ENCODE measurements around the gene GINM1. TPM values are rescaled to one million over a fixed set of nuclear protein-coding genes. Genes with fewer than 3 reads are reported as not detected.

Gene GINM1
- total RNA-seq, 1 experiment from 2014 or later = 24.0 TPM

- no peak for DNase-seq (ENCODE audit: low spot score)
- POLR2A ChIA-PET (ENCODE audit: low non-redundant PET) = no interaction called here
These were observed 68.1 kb downstream of the GINM1 start for GRCh38 chr6:149634315-149634714.

DNA sequence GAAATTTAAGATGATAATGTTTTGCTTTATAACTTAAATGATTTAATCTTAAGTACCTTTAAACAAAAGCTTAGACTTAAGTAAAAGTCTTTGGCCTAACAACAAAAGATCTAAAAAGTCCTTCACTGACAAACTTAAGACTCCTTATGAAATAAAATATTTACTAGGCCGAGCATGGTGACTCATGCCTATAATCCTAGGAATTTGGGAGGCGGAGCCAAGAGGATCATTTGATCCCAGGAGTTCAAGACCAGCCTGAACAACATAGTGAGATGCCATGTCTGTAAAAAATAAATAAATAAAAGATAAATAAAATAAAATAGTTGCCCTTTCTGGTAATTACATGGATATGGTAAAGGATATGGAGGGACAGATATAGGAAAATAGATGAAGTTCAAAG lies 69.9 kb downstream of the GINM1 start:
- BruUV-seq (replicated peaks) = no TSS peak
- POLR2A ChIA-PET (ENCODE audit: low non-redundant PET) = interaction anchor here (0.7 kb wide), 1 partner anchor 86 kb away, joined by 6 read pairs; no protein-coding TSS in a partner anchor
- Histone ChIP-seq H3K36me3 (ENCODE audit: insufficient read depth, low read length, poor library complexity, severe bottlenecking) (peaks cover 3% of the 10 kb centered on the region), H3K4me3 (ENCODE audit: low read depth, low read length, poor library complexity, severe bottlenecking) (no peak overlapping the region), H3K27ac (ENCODE audit: low read depth, low read length, poor library complexity, severe bottlenecking) (no peak overlapping the region), H3K4me1 (ENCODE audit: insufficient read depth, low read length, poor library complexity, severe bottlenecking) (no peaks in the 10 kb centered on the region), H3K27me3 (replicated peaks; ENCODE audit: insufficient read depth, low read depth, low read length, poor library complexity) (no peaks in the 10 kb centered on the region), H3K9me3 (ENCODE audit: low read depth, low read length, poor library complexity, severe bottlenecking) (no peaks in the 10 kb centered on the region)
- CTCF ChIA-PET = no interaction called here
- TF ChIP-seq EZH2 (IDR thresholded peaks at IDR 0.05; ENCODE audit: borderline replicate concordance, low read depth, low read length, poor library complexity, severe bottlenecking) = no peak
- TF ChIP-seq, protein P1, sequence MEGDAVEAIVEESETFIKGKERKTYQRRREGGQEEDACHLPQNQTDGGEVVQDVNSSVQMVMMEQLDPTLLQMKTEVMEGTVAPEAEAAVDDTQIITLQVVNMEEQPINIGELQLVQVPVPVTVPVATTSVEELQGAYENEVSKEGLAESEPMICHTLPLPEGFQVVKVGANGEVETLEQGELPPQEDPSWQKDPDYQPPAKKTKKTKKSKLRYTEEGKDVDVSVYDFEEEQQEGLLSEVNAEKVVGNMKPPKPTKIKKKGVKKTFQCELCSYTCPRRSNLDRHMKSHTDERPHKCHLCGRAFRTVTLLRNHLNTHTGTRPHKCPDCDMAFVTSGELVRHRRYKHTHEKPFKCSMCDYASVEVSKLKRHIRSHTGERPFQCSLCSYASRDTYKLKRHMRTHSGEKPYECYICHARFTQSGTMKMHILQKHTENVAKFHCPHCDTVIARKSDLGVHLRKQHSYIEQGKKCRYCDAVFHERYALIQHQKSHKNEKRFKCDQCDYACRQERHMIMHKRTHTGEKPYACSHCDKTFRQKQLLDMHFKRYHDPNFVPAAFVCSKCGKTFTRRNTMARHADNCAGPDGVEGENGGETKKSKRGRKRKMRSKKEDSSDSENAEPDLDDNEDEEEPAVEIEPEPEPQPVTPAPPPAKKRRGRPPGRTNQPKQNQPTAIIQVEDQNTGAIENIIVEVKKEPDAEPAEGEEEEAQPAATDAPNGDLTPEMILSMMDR (conservative IDR thresholded peaks at IDR 0.05; ENCODE audit: low read depth, low read length) = no peak
- intact Hi-C loops (cut with micrococcal nuclease; ENCODE audit: unreplicated experiment) = no loop called here
- peak; percentile 58 for DNase-seq (ENCODE audit: low spot score)

More at GRCh38 chr6:149634315-149634714, 68.1 kb downstream of the GINM1 start:
- intact Hi-C loops (cut with micrococcal nuclease; ENCODE audit: unreplicated experiment) = no loop called here
- BruUV-seq (replicated peaks) = no TSS peak
- Histone ChIP-seq H3K9me3 (ENCODE audit: low read depth, low read length, poor library complexity, severe bottlenecking) (no peaks in the 10 kb centered on the region), H3K27ac (ENCODE audit: low read depth, low read length, poor library complexity, severe bottlenecking) (no peak overlapping the region), H3K4me3 (ENCODE audit: low read depth, low read length, poor library complexity, severe bottlenecking) (no peak overlapping the region), H3K36me3 (ENCODE audit: insufficient read depth, low read length, poor library complexity, severe bottlenecking) (peaks cover 3% of the 10 kb centered on the region), H3K27me3 (replicated peaks; ENCODE audit: insufficient read depth, low read depth, low read length, poor library complexity) (no peaks in the 10 kb centered on the region), H3K4me1 (ENCODE audit: insufficient read depth, low read length, poor library complexity, severe bottlenecking) (no peaks in the 10 kb centered on the region)
- CTCF ChIA-PET = no interaction called here
- TF ChIP-seq, protein P1 (conservative IDR thresholded peaks at IDR 0.05; ENCODE audit: low read depth, low read length) = no peak
- TF ChIP-seq EZH2 (IDR thresholded peaks at IDR 0.05; ENCODE audit: borderline replicate concordance, low read depth, low read length, poor library complexity, severe bottlenecking) = no peak

Other genes starting within 250 kb of the GINM1 start
- gene TAB2, start 248.7 kb upstream of the GINM1 start, total RNA-seq (2021) = 49.3 and 52.2 TPM in 2 replicates
- 1.9 and 2.8 TPM in 2 replicates for gene SUMO4, start 166.1 kb upstream of the GINM1 start, total RNA-seq (2021)
- 0.30 and 0.33 TPM in 2 replicates for gene ZC3H12D, start 81.4 kb upstream of the GINM1 start, total RNA-seq (2021)
- gene PPIL4, start 20.3 kb upstream of the GINM1 start, total RNA-seq (2021) = 40.3 and 43.0 TPM in 2 replicates
- 28.3 and 28.7 TPM in 2 replicates for gene KATNA1, start 82.3 kb downstream of the GINM1 start, total RNA-seq (2021)
- 35.2 and 39.6 TPM in 2 replicates for gene LATS1, start 151.7 kb downstream of the GINM1 start, total RNA-seq (2021)
- gene NUP43, start 180.2 kb downstream of the GINM1 start, total RNA-seq (2021) = 87.0 and 88.5 TPM in 2 replicates
- gene PCMT1, start 183.4 kb downstream of the GINM1 start, total RNA-seq (2021) = 110 and 115 TPM in 2 replicates

All from A673 (cell line).